Measurements from ENCODE around the gene FLT4.
"Not testable (repeated sequence)": the region's sequence is repeated elsewhere in the genome, so short reads cannot be mapped to it uniquely, and the experiment has no call there.

Gene FLT4

GRCh38 chr5:180649297-180650039, at the start of gene FLT4:
TSS of gene FLT4 (minus strand) at chr5:180649600. CDS start at chr5:180649545, 55 bp downstream.
- no peak for DNase-seq

GRCh38 chr5:180699042-180699441, 49.6 kb upstream of the FLT4 start:
- no peak for DNase-seq

- no peak for DNase-seq
These were observed 46.7 kb upstream of the FLT4 start for GRCh38 chr5:180696116-180696515.

- no peak for DNase-seq
These were observed 43.0 kb upstream of the FLT4 start for GRCh38 chr5:180692429-180692828.

- DNase-seq: no peak
These were observed 41.6 kb upstream of the FLT4 start for GRCh38 chr5:180691046-180691445.

- DNase-seq: no peak
These were observed 41.2 kb upstream of the FLT4 start for GRCh38 chr5:180690562-180690961.

- no peak for DNase-seq
These were observed 40.4 kb upstream of the FLT4 start for GRCh38 chr5:180689775-180690174.

- DNase-seq: no peak
These were observed 39.8 kb upstream of the FLT4 start for GRCh38 chr5:180689071-180689694.

GRCh38 chr5:180688330-180689070, 39.1 kb upstream of the FLT4 start:
- DNase-seq: no peak

GRCh38 chr5:180686799-180687198, 37.4 kb upstream of the FLT4 start:
- not testable (repeated sequence) for DNase-seq

GRCh38 chr5:180684623-180685161, 35.3 kb upstream of the FLT4 start:
- no peak for DNase-seq

GRCh38 chr5:180683220-180683922, 34.0 kb upstream of the FLT4 start:
- no peak for DNase-seq

- no peak for DNase-seq
These were observed 33.2 kb upstream of the FLT4 start for GRCh38 chr5:180682560-180682959.

GRCh38 chr5:180682008-180682407, 32.6 kb upstream of the FLT4 start:
- not testable (repeated sequence) for DNase-seq

- DNase-seq: not testable (repeated sequence)
These were observed 28.9 kb upstream of the FLT4 start for GRCh38 chr5:180678319-180678718.

GRCh38 chr5:180675036-180675635, 25.7 kb upstream of the FLT4 start:
- DNase-seq: no peak

GRCh38 chr5:180674090-180674475, 24.7 kb upstream of the FLT4 start:
- not testable (repeated sequence) for DNase-seq

GRCh38 chr5:180673371-180674089, 24.1 kb upstream of the FLT4 start:
- DNase-seq: no peak

- not testable (repeated sequence) for DNase-seq
These were observed 22.6 kb upstream of the FLT4 start for GRCh38 chr5:180671958-180672524.

- no peak for DNase-seq
These were observed 21.4 kb upstream of the FLT4 start for GRCh38 chr5:180670586-180671359.

GRCh38 chr5:180670157-180670556, 20.8 kb upstream of the FLT4 start:
- no peak for DNase-seq

Measured in DMS 273 treated with DMSO at 0.1 percent for 48 hours (cell line).